Smooth muscle cell (in vitro differentiated cells): ENCODE results near the gene CHST10. TPM values are rescaled to one million over a fixed set of nuclear protein-coding genes. Genes with fewer than 3 reads are reported as not detected.
"Not testable (repeated sequence)": the region's sequence is repeated elsewhere in the genome, so short reads cannot be mapped to it uniquely, and the experiment has no call there.

Experiments used
- DNase-seq: peaks from one replicate; lab custom pipeline; 2025; ENCODE audit not compliant: unreplicated experiment; lab: John Stamatoyannopoulos, UW
- H2AFZ ChIP-seq: fragments of 200-600 bp; sonication (generic); 2 replicates; pipeline ENCODE4 v1.6.0; 2016; ENCODE audit warnings: antibody characterized with exemption, low read depth, mild to moderate bottlenecking
- H3F3A ChIP-seq: fragments of 200-600 bp; sonication (generic); 2 replicates; pipeline ENCODE4 v1.6.0; 2017; ENCODE audit warnings: antibody characterized with exemption, low read depth
- H3K27ac ChIP-seq: fragments of 200-600 bp; sonication (generic); 2 replicates; pipeline ENCODE4 v1.5.1; 2016; ENCODE audit warnings: low read depth, mild to moderate bottlenecking
- H3K27me3 ChIP-seq: fragments of 200-600 bp; sonication (generic); 2 replicates; pipeline ENCODE4 v1.6.1; 2016; ENCODE audit warnings: low read depth, mild to moderate bottlenecking
- H3K36me3 ChIP-seq: fragments of 200-600 bp; sonication (generic); 2 replicates; pipeline ENCODE4 v1.5.1; 2016; ENCODE audit warnings: low read depth
- H3K4me1 ChIP-seq: fragments of 200-600 bp; sonication (generic); 2 replicates; pipeline ENCODE4 v1.5.1; 2016; ENCODE audit warnings: low read depth
- H3K4me2 ChIP-seq: fragments of 200-600 bp; sonication (generic); 2 replicates; pipeline ENCODE4 v1.6.0; 2016; ENCODE audit warnings: mild to moderate bottlenecking
- H3K4me3 ChIP-seq: fragments of 200-600 bp; sonication (generic); 2 replicates; pipeline ENCODE4 v1.5.1; 2016; ENCODE audit warnings: mild to moderate bottlenecking
- H3K79me2 ChIP-seq: fragments of 200-600 bp; sonication (generic); 2 replicates; pipeline ENCODE4 v1.6.0; 2016; ENCODE audit warnings: low read depth, mild to moderate bottlenecking
- H3K9ac ChIP-seq: fragments of 200-600 bp; sonication (generic); 2 replicates; pipeline ENCODE4 v1.6.0; 2016; ENCODE audit warnings: low read depth
- H3K9me3 ChIP-seq: fragments of 200-600 bp; sonication (generic); replicated peaks from 2 replicates; pipeline ENCODE4 v1.5.1; 2016; ENCODE audit warnings: low read depth
- H4K20me1 ChIP-seq: fragments of 200-600 bp; sonication (generic); 2 replicates; pipeline ENCODE4 v1.6.0; 2016; ENCODE audit warnings: low read depth
- WGBS: methylation state at CpG from one replicate; pipeline ENCODE4 v1.1.7; 2016; ENCODE audit warnings: low lambda C conversion rate; 5-methylcytosine and 5-hydroxymethylcytosine counted together
- polyA plus RNA-seq: library from polyadenylated mRNA; unstranded; fragments of >200 nt; fragmentation: Nextera tagmentation; extraction: Ambion mirVana; gene quantifications from 2 replicates; pipeline ENCODE4 v1.2.1, GENCODE V29; 2016
- total RNA-seq: library from RNA; depleted of rRNA; stranded (reverse); fragments of >200 nt; gene quantifications from 2 replicates; pipeline ENCODE4 v1.2.3, GENCODE V29; 2014
- TF ChIP-seq, protein P1 (sequence below): fragments of 200-600 bp; sonication (generic); IDR thresholded peaks from 2 replicates; pipeline ENCODE4 v1.5.1; 2017; ENCODE audit warnings: borderline replicate concordance, mild to moderate bottlenecking, antibody characterized with exemption; ENCODE audit not compliant: insufficient read depth, poor library complexity, severe bottlenecking

The CHST10 gene
- total and polyA plus RNA-seq, 2 experiments from 2014 or later: 8.9 to 9.5 TPM

- 95% methylated on average over 1 of the region's 1 CpG for WGBS
- DNase-seq: no peak
- TF ChIP-seq, protein P1, sequence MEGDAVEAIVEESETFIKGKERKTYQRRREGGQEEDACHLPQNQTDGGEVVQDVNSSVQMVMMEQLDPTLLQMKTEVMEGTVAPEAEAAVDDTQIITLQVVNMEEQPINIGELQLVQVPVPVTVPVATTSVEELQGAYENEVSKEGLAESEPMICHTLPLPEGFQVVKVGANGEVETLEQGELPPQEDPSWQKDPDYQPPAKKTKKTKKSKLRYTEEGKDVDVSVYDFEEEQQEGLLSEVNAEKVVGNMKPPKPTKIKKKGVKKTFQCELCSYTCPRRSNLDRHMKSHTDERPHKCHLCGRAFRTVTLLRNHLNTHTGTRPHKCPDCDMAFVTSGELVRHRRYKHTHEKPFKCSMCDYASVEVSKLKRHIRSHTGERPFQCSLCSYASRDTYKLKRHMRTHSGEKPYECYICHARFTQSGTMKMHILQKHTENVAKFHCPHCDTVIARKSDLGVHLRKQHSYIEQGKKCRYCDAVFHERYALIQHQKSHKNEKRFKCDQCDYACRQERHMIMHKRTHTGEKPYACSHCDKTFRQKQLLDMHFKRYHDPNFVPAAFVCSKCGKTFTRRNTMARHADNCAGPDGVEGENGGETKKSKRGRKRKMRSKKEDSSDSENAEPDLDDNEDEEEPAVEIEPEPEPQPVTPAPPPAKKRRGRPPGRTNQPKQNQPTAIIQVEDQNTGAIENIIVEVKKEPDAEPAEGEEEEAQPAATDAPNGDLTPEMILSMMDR: no peak
Observed at GRCh38 chr2:100367163-100367562, 50.3 kb downstream of the CHST10 start.

DNA sequence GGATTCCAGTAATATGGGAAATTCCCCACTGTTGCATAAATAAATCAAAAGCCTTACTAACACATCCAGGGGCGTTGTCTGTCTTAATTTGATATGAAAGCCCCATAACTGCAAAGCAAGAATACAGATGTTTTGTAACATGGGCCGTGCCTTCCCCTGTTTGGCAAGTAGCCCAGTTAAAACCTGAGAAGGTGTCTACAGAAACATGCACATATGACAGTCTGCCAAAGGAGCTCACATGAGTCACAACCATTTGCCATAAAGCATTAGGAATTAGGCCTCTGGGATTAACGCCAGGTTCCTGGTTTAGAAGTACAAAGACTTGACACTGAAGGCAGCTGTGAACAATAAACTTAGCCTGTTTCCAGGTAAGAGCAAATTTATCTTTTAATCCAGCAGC, 52.0 kb downstream of the CHST10 start:
- H3K9ac ChIP-seq: no peak overlapping the region
- H3K27me3 ChIP-seq: no peaks in the 10 kb centered on the region
- no peaks in the 10 kb centered on the region for H4K20me1 ChIP-seq
- no peak overlapping the region for H3K4me2 ChIP-seq
- peaks cover 6% of the 10 kb centered on the region for H3K4me1 ChIP-seq
- H3K36me3 ChIP-seq: no peaks in the 10 kb centered on the region
- TF ChIP-seq, protein P1: no peak
- H2AFZ ChIP-seq: no peak overlapping the region
- no peaks in the 10 kb centered on the region for H3F3A ChIP-seq
- no peak overlapping the region for H3K27ac ChIP-seq
- H3K79me2 ChIP-seq: no peaks in the 10 kb centered on the region
- H3K9me3 ChIP-seq: no peaks in the 10 kb centered on the region
- 86% methylated on average over 3 of the region's 3 CpGs for WGBS
- H3K4me3 ChIP-seq: no peak overlapping the region
- no peak for DNase-seq

More at GRCh38 chr2:100367163-100367562, 50.3 kb downstream of the CHST10 start:
- Histone ChIP-seq H4K20me1 (no peaks in the 10 kb centered on the region), H3K4me2 (no peak overlapping the region), H3K9ac (no peak overlapping the region), H3K4me3 (no peak overlapping the region), H3K79me2 (no peaks in the 10 kb centered on the region), H3F3A (no peaks in the 10 kb centered on the region), H3K36me3 (no peaks in the 10 kb centered on the region), H2AFZ (no peak overlapping the region), H3K9me3 (no peaks in the 10 kb centered on the region), H3K27ac (no peak overlapping the region), H3K4me1 (peaks cover 6% of the 10 kb centered on the region), H3K27me3 (no peaks in the 10 kb centered on the region)

DNA sequence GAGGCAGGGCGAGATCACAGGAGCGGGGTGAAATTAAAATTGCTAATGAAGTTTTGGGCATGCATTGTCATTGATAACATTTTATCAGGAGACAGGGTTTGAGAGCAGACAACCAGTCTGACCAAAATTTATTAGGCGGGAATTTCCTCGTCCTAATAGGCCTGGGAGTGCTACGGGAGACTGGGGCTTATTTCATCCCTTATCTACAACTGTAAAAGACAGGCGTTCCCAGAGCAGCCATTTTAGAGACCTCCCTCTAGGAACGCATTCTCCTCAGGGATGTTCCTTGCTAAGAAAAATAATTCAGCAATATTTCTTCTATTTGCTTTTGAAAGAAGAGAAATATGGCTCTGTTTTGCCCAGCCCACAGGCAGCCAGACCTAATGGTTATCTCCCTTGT, 55.2 kb downstream of the CHST10 start:
- H3K27me3 ChIP-seq, H4K20me1 ChIP-seq, H3K27ac ChIP-seq, H3F3A ChIP-seq, DNase-seq, H3K4me3 ChIP-seq, H3K79me2 ChIP-seq, H3K9ac ChIP-seq, H3K4me1 ChIP-seq, H3K4me2 ChIP-seq, H3K9me3 ChIP-seq, H2AFZ ChIP-seq, H3K36me3 ChIP-seq: not testable (repeated sequence)
- WGBS: 94% methylated on average over 7 of the region's 7 CpGs

DNA sequence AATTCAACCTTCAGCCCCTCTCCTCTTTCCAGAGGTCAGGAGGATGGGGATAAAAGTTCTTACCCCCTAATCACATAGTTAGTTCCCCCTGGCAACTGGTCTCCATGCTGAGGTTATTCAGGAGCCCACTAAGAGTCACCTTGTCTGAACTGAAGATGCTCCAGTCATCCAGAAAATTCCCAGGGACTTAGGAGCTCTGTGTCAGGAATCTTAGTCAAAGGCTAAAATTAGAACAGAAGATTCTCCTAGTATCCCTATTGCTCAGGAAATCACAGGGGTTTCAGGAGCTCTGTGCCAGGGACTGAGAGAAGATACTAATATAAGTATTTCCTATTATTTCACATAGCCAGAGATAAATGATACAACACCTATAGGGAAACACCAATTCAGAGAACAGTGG, 57.9 kb downstream of the CHST10 start:
- Histone ChIP-seq H3K27me3 (no peaks in the 10 kb centered on the region), H2AFZ (no peak overlapping the region), H3K9ac (no peak overlapping the region), H3K4me3 (no peak overlapping the region), H3F3A (no peaks in the 10 kb centered on the region), H3K36me3 (no peaks in the 10 kb centered on the region), H3K9me3 (no peaks in the 10 kb centered on the region), H4K20me1 (no peaks in the 10 kb centered on the region), H3K4me2 (no peak overlapping the region), H3K27ac (no peak overlapping the region), H3K79me2 (no peaks in the 10 kb centered on the region), H3K4me1 (no peaks in the 10 kb centered on the region)
- DNase-seq: no peak
- TF ChIP-seq, protein P1: no peak
